ENCODE data around the gene KLF13.

KLF13 gene

GRCh38 chr15:31365655-31366127 is 39.1 kb downstream of the KLF13 start:
- no peak for DNase-seq

- no peak for DNase-seq
These were observed 39.6 kb downstream of the KLF13 start for GRCh38 chr15:31366169-31366734.

GRCh38 chr15:31367021-31367729 is 40.5 kb downstream of the KLF13 start:
- no peak for DNase-seq

DNA sequence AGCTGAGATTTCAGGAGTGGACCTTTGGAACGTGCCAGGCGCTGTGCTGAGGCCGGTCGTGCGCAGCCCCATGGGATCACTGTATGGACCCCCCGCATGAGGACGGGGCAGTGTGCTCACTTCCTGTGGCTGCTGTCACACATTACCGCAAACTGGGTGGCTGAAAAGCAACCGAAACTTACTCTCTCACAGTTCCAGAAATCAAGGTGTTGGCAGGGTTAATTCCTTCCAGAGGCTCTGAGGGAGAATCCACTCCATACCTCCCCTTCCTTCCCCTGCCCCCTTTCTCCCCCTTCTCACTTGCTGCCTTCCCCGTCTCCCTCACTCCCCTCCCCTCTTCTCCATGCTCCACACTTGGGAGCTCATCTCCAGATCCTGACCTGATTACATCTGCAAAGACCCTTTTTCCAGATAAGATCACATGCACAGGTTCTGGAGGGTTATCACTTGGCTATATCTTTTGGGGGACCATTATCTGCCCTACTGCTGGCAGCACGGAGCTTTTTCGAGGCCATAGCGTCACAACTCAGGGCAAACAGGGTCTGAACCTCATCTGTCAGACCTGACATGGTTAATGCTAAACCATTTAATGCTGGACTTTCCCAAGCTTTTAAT is 41.2 kb downstream of the KLF13 start:
- DNase-seq, result no peak

GRCh38 chr15:31369727-31370126 is 43.1 kb downstream of the KLF13 start:
- DNase-seq, result no peak

GRCh38 chr15:31371520-31372240 is 45.0 kb downstream of the KLF13 start:
- DNase-seq, result no peak

GRCh38 chr15:31372635-31373091 is 46.0 kb downstream of the KLF13 start:
- no peak for DNase-seq

DNA sequence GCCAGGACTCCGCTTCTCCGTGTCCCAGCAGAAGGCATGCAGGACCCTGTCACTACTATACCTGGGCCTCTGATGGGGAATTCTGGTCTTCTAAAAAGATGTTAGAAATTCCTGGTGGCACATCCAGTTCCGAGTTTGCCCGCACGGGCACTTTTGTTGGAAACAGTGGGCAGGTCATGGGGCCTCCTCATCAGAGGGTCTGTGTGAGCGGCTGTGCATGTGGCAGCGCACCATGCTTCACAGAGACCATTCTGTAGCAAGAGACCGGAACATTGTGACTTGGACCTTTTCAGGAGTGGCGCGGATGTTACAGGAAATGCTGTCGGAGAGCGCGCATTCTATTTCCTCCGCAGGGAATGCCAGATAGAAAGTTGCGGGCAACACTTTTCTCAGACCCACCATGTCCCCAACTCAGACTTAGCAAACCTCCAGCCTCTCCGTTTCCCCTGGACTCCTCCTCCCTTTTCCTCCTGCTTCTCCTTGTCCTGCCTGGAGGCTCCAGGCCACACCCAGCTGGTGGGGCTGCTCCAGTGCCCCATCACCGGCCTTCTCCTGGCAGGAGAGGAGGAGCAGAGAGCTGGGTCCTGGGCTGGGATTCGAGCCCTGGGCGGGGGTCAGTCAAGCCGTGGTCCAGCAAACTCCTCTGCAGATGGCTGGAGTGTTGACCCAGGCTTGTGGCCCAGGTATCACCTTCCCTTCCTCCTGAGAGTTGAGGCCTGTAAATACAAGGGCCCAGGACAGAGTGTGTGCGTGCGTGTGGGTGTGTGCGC is 46.6 kb downstream of the KLF13 start:
- no peak for DNase-seq

DNA sequence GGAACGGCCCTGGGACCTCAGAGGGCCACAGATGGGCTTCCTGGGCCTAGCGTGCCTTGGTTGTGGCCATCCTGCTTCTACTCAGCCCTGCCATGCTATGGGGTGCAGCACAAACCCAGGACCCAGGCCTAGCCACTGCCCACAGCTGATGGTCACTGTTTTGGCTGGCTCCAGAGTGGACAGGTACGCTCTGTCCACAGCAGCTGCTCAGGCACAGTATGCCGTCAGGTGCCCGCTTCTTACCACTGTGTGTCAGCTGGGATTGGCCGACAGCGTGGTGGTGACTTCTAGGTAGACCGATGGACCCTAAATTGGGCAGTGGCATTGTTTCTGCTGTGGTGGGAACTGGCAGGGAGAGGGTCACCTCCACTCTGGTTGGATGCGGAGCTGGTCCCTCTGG is 47.3 kb downstream of the KLF13 start:
- DNase-seq, result no peak

DNA sequence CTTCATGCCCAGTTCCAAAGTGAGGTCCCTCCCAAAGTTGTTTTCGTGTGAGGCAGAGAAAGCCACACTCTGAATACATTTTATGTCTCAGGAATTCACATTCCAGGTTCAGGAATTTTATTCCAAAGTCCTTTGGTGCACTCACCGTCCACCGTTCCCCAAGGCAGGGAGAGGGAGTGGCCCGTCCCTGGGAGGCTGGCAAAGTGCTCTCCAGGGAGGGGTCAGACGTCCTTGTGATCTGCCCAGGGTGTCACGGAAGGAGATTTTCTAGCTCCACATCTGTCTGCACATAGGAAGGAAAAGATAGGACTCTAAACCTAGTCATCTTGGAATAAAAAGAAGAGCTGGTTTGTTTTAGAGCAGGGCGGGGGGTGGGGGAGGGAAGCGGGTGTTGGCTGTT is 47.9 kb downstream of the KLF13 start:
- no peak for DNase-seq

DNA sequence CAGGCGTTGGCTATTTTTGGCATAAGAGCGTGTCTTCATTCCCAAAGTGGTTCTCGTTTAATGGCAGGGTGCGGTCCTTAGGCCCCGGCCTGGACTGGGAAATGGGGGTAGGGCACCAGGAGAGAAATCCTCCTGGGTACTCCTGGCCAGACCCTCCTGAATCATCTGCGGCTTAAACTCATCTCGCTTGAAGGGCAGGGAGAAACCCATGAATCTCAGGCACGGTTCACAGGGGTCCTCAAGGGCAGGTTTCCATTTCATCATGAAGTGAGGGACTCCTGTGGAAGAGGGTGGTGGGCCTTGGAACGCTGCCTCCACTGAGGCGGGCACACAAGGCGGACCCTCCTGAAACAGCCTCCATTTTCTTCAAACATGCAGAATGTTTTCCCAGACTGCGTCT is 48.4 kb downstream of the KLF13 start:
- no peak for DNase-seq

- no peak for DNase-seq
These were observed 49.1 kb downstream of the KLF13 start for GRCh38 chr15:31375772-31376171.

- DNase-seq, result no peak
These were observed 49.9 kb downstream of the KLF13 start for GRCh38 chr15:31376511-31376910.

GRCh38 chr15:31377030-31377429 is 50.4 kb downstream of the KLF13 start:
- DNase-seq, result no peak

DNA sequence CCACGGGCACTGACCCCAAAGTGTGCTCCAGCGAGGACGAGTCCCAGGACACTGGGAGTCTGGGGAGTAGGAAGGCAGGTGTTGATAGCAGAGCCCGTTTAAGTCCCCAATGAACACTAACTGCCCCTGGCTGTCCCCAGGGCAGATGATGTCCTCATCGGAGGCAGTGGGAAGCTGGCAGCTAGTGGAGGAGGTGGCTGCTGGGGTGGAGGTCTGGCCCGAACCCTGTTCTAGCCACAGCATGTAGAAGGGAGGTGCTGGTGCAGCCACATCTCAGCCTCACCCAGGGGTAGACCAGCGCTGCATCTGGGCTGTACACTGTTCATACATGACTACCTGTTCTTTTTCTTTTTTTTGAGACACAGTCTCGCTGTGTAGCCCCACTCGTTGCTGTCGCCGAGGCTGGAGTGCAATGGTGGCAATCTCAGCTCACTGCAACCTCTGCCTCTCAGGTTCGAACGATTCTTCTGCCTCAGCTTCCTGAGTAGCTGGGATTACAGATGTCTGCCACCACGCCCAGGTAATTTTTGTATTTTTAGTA is 51.8 kb downstream of the KLF13 start:
- no peak for DNase-seq

DNA sequence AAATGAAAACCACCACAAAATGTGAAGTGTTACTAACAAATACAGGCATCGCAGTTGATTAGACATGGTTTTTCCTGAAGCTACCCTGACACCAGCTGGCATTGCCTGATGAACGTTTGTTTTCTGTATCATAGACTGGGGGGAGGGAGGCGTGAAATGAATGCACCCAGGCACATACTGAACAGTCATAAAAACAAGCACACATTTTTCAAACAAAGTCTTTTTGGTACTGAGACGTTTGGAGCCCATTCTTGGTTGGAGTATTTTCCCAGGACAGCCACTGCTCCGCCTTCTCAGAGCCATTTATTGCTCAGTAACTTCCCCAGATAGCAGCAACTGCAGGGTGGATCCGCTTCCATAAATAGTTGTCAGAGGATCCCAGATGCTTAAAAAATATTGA is 52.4 kb downstream of the KLF13 start:
- no peak for DNase-seq

DNA sequence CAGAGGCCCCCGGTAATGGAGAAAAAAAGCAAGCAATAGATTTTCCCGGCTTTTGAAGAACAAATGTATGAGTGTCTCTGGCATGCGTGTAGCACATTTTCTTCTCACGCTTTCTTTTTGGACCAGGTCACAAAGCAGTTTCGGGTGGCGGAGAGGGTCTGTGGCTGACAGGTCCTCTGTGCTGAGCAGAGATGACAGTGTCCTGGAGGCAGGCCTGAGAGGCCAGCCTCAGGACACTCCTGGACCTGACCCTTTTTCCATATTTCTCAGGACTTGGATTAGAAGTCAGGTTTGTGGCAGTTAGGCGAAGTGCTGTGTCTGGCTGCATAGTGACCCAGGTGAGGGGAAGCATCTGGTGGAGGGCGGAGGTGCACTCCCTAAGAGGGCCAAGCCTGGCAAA is 52.9 kb downstream of the KLF13 start:
- no peak for DNase-seq

GRCh38 chr15:31381801-31382712 is 55.4 kb downstream of the KLF13 start:
- DNase-seq, result no peak

GRCh38 chr15:31382713-31383045 is 56.0 kb downstream of the KLF13 start:
- no peak for DNase-seq

- no peak for DNase-seq
These were observed 56.5 kb downstream of the KLF13 start for GRCh38 chr15:31383139-31383538.

DNA sequence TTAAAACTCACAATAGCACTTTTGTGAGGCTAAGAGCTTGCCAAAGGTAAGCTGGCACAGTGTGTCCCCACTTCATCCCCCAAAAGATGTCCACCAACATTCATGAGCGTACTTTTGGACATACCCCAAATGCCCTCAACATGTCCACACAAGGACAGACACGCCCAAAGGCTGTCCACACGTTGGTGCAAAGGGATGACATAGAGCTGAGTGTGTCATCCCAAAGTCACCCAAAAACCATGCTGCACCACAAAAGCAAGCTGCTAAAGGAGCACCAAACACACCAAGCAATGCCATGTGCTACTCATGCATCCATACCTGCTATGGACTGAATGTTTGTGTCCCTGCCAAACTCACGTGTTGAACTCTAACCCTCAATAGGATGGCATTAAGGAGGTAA is 57.9 kb downstream of the KLF13 start:
- no peak for DNase-seq

DNA sequence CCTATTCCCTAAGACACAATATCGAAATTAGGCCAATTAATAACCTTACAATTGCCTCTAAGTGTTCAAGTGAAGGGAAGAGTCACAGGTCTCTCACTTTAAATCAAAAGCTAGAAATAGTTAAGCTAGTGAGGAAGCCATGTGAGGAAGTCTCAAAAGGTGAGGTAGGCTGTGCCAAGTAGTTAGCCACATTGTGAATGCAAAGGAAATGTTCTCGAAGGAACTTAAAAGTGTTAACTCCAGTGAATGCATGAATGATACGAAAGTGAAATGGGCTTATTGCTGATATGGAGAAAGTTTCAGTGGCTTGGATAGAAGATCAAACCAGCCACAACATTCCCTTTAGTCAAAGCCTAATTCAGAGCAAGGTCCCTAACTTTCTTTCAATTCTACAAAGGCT is 59.1 kb downstream of the KLF13 start:
- no peak for DNase-seq

Data from NCI-H774 (cell line).